SHP77 treated with DMSO at 0.1 percent for 48 hours (cell line): ENCODE data around the gene HERPUD2.

Source experiments
- DNase-seq: peaks from one replicate; lab custom pipeline; 2025; lab: John Stamatoyannopoulos, UW

HERPUD2 gene

DNA sequence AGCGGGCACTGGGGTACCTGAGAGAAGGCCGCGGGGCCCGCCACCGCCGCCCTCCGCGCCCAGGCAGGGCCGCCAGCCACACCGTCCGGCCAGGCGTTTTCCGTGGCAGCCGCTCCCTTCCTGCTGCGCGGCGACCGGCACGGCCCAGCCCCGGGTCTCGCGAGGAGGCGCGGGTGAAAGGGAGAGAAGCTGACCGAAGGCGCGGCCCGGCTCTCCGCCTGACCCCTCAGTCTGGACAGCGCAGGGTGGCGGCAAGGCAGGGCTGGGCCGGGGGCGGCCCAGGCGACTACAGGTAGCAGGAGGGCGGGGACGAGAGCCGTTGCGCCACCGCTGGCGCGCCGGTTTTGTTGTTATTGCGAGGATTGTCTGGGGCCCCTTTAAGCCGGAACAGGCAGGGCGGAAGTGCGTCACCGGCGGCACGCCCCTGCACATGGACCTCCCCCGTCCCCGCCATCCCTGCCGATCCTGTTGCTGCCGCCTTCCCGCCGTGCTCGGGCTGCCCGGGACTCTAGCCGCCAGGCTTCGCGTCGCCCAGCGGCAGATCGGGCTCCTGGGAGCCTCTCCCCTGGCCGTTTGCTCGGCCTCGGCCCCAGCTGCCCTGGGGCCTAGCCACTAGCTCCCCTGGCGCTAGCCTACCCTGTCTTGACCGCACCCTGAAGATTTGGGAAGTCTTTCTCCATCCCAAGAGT is at the start of gene HERPUD2:
Gene HERPUD2, minus strand, starts transcription at position 352 of the 689 bp plus-strand sequence. CDS start 805 bp downstream, outside the sequence.
- DNase-seq: peak; percentile 93

DNA sequence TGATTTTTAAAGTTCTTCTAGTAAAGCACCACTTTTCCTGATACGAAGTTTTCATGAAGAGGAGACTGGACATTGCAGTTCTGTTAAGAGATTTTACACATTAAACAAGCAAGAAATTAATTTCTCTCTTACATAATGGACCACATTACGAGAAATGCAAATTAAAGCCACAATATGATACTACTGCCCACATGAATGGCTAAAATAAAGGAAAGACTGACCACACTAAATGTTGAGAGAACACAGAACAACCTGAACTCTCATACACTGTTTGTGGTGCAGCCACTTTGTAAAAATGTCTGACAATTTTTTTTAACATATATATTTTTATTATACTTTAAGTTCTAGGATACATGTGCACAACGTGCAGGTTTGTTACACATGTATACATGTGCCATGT is 44.0 kb upstream of the HERPUD2 start:
- DNase-seq: no peak

- DNase-seq: no peak
These were observed 41.8 kb upstream of the HERPUD2 start for GRCh38 chr7:35736725-35737124.

GRCh38 chr7:35735396-35735795 is 40.5 kb upstream of the HERPUD2 start:
- no peak for DNase-seq

DNA sequence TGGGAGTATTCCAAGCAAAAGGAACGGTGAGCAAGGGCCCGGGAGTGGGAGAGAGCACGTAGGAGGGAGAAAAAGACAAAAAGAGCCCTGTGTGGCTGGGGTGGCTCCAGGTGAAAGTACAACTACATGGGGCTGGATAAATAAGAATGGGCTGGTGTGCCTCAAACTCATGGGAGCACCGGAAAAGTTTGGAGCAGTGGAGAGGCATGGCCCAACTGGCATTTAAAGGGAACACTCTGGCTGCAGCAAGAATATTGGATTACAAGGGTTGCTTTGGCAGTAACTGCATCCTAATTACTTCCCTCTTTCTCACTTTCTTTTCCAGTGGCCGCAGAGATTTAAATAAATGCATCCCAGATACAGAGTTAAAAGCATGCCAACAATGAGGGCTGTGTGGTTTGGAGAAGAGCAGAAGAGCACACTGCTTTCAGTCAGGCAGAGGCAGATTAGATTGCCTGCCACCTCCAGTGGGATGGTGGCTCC is 39.1 kb upstream of the HERPUD2 start:
- DNase-seq: no peak

GRCh38 chr7:35731349-35731748 is 36.4 kb upstream of the HERPUD2 start:
- DNase-seq: no peak

GRCh38 chr7:35729061-35729783 is 34.3 kb upstream of the HERPUD2 start:
- no peak for DNase-seq

DNA sequence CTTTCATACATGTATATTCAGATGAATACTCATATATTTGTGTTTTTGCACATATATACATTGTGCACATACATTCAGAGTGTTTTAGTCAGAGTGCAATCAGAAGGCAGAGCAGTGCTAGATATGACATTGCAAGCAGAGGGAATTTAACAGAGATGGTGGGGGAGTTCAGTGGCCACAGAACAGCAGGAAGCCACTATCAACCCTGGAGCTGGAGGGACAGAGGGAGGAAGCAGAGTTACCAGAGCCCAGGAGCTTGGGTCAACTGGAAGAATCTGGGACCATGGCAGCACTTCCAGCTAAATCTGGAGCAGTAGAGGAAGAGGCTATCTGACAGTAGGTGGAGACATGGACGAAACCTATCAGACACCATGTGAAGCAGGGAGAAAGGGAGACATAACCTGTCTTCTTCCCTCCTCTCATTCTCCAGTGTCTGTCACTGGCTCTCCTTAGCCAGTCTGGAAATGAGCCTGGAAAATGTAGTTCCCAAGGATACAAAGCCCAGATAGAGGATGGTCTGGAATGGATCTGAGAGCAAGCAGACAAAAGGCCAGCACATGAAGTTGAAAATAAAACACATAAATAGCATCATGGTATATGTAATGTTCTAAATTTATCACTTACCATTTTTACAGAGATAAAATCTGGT is 33.6 kb upstream of the HERPUD2 start:
- no peak for DNase-seq

- DNase-seq: no peak
These were observed 32.6 kb upstream of the HERPUD2 start for GRCh38 chr7:35727571-35727970.

DNA sequence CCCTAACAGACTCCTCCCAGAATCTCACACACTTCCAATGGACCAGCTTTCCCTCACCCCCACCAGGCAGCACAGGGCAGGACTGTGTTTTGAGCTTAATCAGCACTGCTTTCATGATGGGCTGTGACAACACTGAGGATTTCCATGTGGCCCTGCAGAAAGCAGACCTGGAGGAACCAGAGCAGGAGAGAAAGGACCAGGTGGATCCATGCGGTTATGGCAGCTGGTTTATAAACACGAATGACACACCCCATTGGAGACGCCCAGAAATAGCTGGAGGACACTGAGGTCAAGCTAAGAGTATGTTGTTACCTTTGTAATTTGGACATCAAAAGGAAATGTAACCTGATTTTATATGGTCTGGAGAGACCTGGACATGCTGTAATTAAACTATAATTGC is 31.7 kb upstream of the HERPUD2 start:
- no peak for DNase-seq

GRCh38 chr7:35725280-35725680 is 30.3 kb upstream of the HERPUD2 start:
- DNase-seq: no peak

- DNase-seq: no peak
These were observed 28.1 kb upstream of the HERPUD2 start for GRCh38 chr7:35723011-35723410.

- no peak for DNase-seq
These were observed 27.3 kb upstream of the HERPUD2 start for GRCh38 chr7:35722054-35722849.

DNA sequence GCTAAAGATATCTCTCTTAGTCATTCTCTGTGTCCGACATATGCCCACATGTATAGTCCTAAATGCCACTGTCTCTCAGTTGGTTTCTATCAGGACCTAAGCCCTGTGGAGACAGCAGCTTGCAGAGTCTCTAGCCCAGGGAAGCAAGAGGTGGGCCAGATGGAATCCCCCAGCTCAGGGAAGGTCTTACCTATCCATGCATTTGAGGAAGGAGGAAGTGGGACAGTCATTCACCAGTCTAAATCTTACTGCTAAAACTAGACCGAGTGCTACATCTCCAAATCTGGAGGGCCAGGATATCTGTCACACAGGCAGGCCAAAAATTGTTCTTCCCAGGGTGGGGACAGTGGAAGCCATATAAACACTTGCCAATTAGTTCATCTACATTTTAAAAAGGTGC is 26.4 kb upstream of the HERPUD2 start:
- DNase-seq: no peak

DNA sequence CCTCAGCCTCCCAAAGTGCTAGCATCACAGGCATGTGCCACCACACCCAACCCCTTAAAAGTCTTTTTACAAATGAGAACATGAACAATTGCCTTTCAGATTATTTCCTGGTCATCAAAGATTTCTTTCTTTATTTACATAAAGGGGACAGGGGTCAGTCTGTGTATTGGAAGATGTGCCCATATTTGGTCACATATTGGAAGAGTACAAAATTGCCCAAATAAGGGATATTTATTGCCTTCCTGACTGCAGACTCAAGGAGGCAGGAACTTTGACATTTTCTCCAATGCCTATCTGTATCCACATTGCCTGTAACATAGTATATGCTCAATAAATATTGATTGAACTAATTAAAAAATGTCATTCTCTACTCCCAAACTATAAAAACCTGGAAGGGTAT is 25.9 kb upstream of the HERPUD2 start:
- DNase-seq: no peak

- no peak for DNase-seq
These were observed 25.1 kb upstream of the HERPUD2 start for GRCh38 chr7:35720032-35720431.

DNA sequence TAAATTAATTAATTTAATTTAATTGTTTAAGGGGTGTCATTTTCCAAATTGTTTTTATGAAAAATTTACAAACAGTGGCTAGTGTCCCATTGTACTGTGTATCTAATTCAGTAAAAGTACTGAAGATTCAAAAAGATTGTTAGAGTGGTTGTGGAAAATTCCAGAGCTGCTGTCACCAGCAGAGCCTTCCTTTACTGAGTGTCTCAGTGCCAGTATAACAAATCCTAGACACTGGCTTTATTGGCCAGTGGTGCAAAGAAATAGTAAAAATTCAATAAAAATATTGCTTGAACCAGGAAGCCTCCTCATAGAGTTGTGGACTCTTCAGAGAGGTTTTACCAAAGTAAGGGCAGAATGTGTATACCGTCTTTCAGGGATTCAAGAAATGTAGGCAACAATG is 23.1 kb upstream of the HERPUD2 start:
- no peak for DNase-seq

- no peak for DNase-seq
These were observed 22.6 kb upstream of the HERPUD2 start for GRCh38 chr7:35717516-35717915.

GRCh38 chr7:35717013-35717412 is 22.1 kb upstream of the HERPUD2 start:
- DNase-seq: no peak

- no peak for DNase-seq
These were observed 21.3 kb upstream of the HERPUD2 start for GRCh38 chr7:35716038-35716803.

DNA sequence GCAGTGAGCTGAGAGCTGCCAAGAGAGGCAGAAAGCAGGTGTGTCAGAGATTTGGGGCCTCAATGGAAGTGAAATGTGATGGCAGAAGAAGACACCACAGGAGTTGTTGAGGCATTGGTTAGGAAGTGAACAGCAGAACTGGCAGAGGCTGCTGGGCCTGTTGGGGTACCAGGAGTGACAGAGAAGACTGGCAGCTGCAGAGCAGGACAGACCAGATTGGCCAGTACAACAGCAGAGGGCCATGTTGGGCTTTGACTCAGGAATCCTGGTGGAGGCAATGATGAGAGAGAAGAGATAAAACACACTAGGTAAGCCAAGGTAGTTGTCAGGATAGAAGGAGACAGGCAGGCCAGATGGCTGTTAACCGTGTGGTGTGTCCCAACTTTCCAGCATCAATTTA is 19.9 kb upstream of the HERPUD2 start:
- DNase-seq: no peak
